SK-N-SH (cell line): Measurements from ENCODE around the gene CPNE4. TPM values are rescaled to one million over a fixed set of nuclear protein-coding genes. Genes with fewer than 3 reads are reported as not detected.

Experiments
- CTCF ChIA-PET: fragments of 300-600, 350-600 bp; formaldehyde crosslinking; extraction: SDS; loops from one replicate; lab custom pipeline; 2021; lab: Yijun Ruan, JAX
- POLR2A ChIA-PET: fragments of 350-600 bp; sonication (Branson Sonifier 250); formaldehyde crosslinking; extraction: SDS; loops from one replicate; lab custom pipeline; 2020; ENCODE audit warnings: antibody characterized with exemption, inconsistent platforms; lab: Yijun Ruan, JAX
- DNase-seq: peaks from one replicate; pipeline ENCODE4 v3.0.0; 2012
- H2AFZ ChIP-seq: fragments of 200-600 bp; sonication (generic); 2 replicates; pipeline ENCODE4 v1.8.1; 2016; ENCODE audit warnings: antibody characterized with exemption, mild to moderate bottlenecking, low read depth
- H3F3A ChIP-seq: fragments of 200-600 bp; sonication (generic); replicated peaks from 2 replicates; pipeline ENCODE3; 2016; ENCODE audit warnings: antibody characterized with exemption, mild to moderate bottlenecking; ENCODE audit not compliant: insufficient read depth
- H3K27ac ChIP-seq, 2 experiments: fragments of 200-500 bp in 1 of 2; fragments of 200-600 bp in 1 of 2; sonication (Bioruptor generic) in 1 of 2; sonication (generic), shearing (Covaris generic) in 1 of 2; 2 replicates each; pipeline versions ENCODE4 v1.5.1 to v1.6.1; 2014 to 2016; ENCODE audit warnings: low read depth in 2 of 2, inconsistent platforms in 1 of 2, low read length in 1 of 2, mild to moderate bottlenecking in 1 of 2, mixed read lengths in 1 of 2
- H3K27me3 ChIP-seq: fragments of 200-600 bp; sonication (generic), shearing (Covaris generic); 2 replicates; pipeline ENCODE4 v1.6.1; 2016; ENCODE audit warnings: mixed run types; ENCODE audit not compliant: insufficient read depth
- H3K36me3 ChIP-seq, 2 experiments: fragments of 200-500 bp in 1 of 2; fragments of 200-600 bp in 1 of 2; sonication (Bioruptor generic) in 1 of 2; sonication (generic) in 1 of 2; replicated peaks in 1 of 2; 2 replicates each; pipeline versions ENCODE3 to v1.5.1; 2014 to 2016; ENCODE audit warnings: low read length in 1 of 2, mild to moderate bottlenecking in 1 of 2; ENCODE audit not compliant: insufficient read depth in 2 of 2, control insufficient read depth in 1 of 2
- H3K4me1 ChIP-seq, 2 experiments: fragments of 200-500 bp in 1 of 2; fragments of 200-600 bp in 1 of 2; sonication (Bioruptor generic) in 1 of 2; sonication (generic), shearing (Covaris generic) in 1 of 2; 2 replicates each; pipeline versions ENCODE4 v1.5.1 to v1.6.1; 2014 to 2016; ENCODE audit warnings: low read depth in 1 of 2, low read length in 1 of 2, mixed run types in 1 of 2; ENCODE audit not compliant: insufficient read depth in 2 of 2, control insufficient read depth in 1 of 2
- H3K4me2 ChIP-seq: fragments of 200-600 bp; sonication (generic), shearing (Covaris generic); 2 replicates; pipeline ENCODE4 v1.6.1; 2017; ENCODE audit warnings: mixed run types
- H3K4me3 ChIP-seq, 2 experiments: fragments of 200-500 bp in 1 of 2; fragments of 200-600 bp in 1 of 2; sonication (Bioruptor generic) in 1 of 2; sonication (generic), shearing (Covaris generic) in 1 of 2; 2 replicates each; pipeline versions ENCODE4 v1.5.1 to v1.8.1; 2014 to 2016; ENCODE audit warnings: low read depth in 2 of 2, inconsistent platforms in 1 of 2, low read length in 1 of 2, mild to moderate bottlenecking in 1 of 2, mixed read lengths in 1 of 2, moderate library complexity in 1 of 2
- H3K79me2 ChIP-seq: fragments of 200-600 bp; sonication (generic); 2 replicates; pipeline ENCODE4 v1.8.1; 2017; ENCODE audit warnings: mild to moderate bottlenecking; ENCODE audit not compliant: insufficient read depth
- H3K9ac ChIP-seq: fragments of 200-600 bp; sonication (generic); 2 replicates; pipeline ENCODE4 v1.6.1; 2017; ENCODE audit warnings: mixed run types
- H3K9me2 ChIP-seq: fragments of 200-600 bp; sonication (generic); 2 replicates; pipeline ENCODE4 v1.6.1; 2017; ENCODE audit warnings: mixed run types
- H3K9me3 ChIP-seq: fragments of 200-600 bp; sonication (generic); 2 replicates; pipeline ENCODE4 v1.6.1; 2017; ENCODE audit warnings: mixed run types, mild to moderate bottlenecking, moderate library complexity
- H4K20me1 ChIP-seq: fragments of 200-600 bp; sonication (generic); 2 replicates; pipeline ENCODE4 v1.6.1; 2017; ENCODE audit warnings: mild to moderate bottlenecking, mixed run types; ENCODE audit not compliant: insufficient read depth
- CHD2 ChIP-seq: fragments of 150-350 bp; IDR thresholded peaks from 2 replicates; pipeline ENCODE4 v1.6.1; 2018; ENCODE audit warnings: low read length; ENCODE audit not compliant: partially characterized antibody
- CTCF ChIP-seq: fragments of 200-600 bp; sonication (generic); IDR thresholded peaks from 2 replicates; pipeline ENCODE4 v1.6.1; 2017; ENCODE audit warnings: antibody characterized with exemption, mild to moderate bottlenecking, moderate library complexity
- ELF1 ChIP-seq: IDR thresholded peaks from 2 replicates; pipeline ENCODE4 v1.4.0; 2012
- FOSL2 ChIP-seq: IDR thresholded peaks from 2 replicates; pipeline ENCODE4 v1.4.0; 2012; ENCODE audit warnings: low read depth, mild to moderate bottlenecking, moderate library complexity, borderline replicate concordance
- FOXJ3 ChIP-seq: sonication (generic); formaldehyde crosslinking; IDR thresholded peaks from 2 replicates; pipeline ENCODE4 v1.5.1; 2020; ENCODE audit warnings: mild to moderate bottlenecking, missing genetic modification reagents
- FOXM1 ChIP-seq: IDR thresholded peaks from 2 replicates; pipeline ENCODE4 v1.4.0; 2012; ENCODE audit warnings: low read depth, mild to moderate bottlenecking
- GABPA ChIP-seq: IDR thresholded peaks from 2 replicates; pipeline ENCODE4 v1.4.0; 2012; ENCODE audit warnings: low read depth, mild to moderate bottlenecking
- JUND ChIP-seq: IDR thresholded peaks from 2 replicates; pipeline ENCODE4 v1.4.0; 2012
- MEF2A ChIP-seq: IDR thresholded peaks from 2 replicates; pipeline ENCODE4 v1.4.0; 2012; ENCODE audit warnings: low read depth, borderline replicate concordance
- MXI1 ChIP-seq: IDR thresholded peaks from 2 replicates; pipeline ENCODE4 v1.6.1; 2012; ENCODE audit warnings: mild to moderate bottlenecking, low read depth, low read length, improper control_type of control experiment
- NRF1 ChIP-seq: IDR thresholded peaks from 2 replicates; pipeline ENCODE4 v1.6.1; 2012; ENCODE audit warnings: low read depth, mild to moderate bottlenecking, low read length
- POLR2AphosphoS5 ChIP-seq: IDR thresholded peaks from 2 replicates; pipeline ENCODE4 v1.6.1; 2012; ENCODE audit warnings: low read depth, low read length
- RAD21 ChIP-seq: IDR thresholded peaks from 2 replicates; pipeline ENCODE4 v1.6.1; 2012; ENCODE audit warnings: mild to moderate bottlenecking, low read length
- RFX5 ChIP-seq: IDR thresholded peaks from 2 replicates; pipeline ENCODE4 v1.6.1; 2012; ENCODE audit warnings: mild to moderate bottlenecking, improper control_type of control experiment, low read length
- RXRA ChIP-seq: IDR thresholded peaks from 2 replicates; pipeline ENCODE4 v1.4.0; 2012; ENCODE audit warnings: low read depth, mild to moderate bottlenecking, borderline replicate concordance
- SIN3A ChIP-seq: IDR thresholded peaks from 2 replicates; pipeline ENCODE4 v1.6.1; 2012; ENCODE audit warnings: low read depth, mild to moderate bottlenecking, low read length, moderate library complexity, borderline replicate concordance
- SMC3 ChIP-seq: IDR thresholded peaks from 2 replicates; pipeline ENCODE4 v1.6.1; 2012; ENCODE audit warnings: low read depth, low read length, improper control_type of control experiment
- TAF1 ChIP-seq: IDR thresholded peaks from 2 replicates; pipeline ENCODE4 v1.6.1; 2012; ENCODE audit warnings: low read depth, mild to moderate bottlenecking, low read length, moderate library complexity, borderline replicate concordance
- TCF12 ChIP-seq: IDR thresholded peaks from 2 replicates; pipeline ENCODE4 v1.4.0; 2012
- ZBTB33 ChIP-seq: IDR thresholded peaks from 2 replicates; pipeline ENCODE4 v1.4.0; 2012; ENCODE audit warnings: low read depth, borderline replicate concordance
- WGBS: methylation state at CpG from one replicate; pipeline ENCODE4 v1.1.6; 2017; ENCODE audit warnings: low lambda C conversion rate; 5-methylcytosine and 5-hydroxymethylcytosine counted together
- polyA plus RNA-seq, 3 experiments: library from polyadenylated mRNA; depleted of rRNA; stranded (reverse); fragments of >200 nt; gene quantifications; 2 replicates each; pipeline ENCODE4 v1.2.3, GENCODE V29; 2012
- TF ChIP-seq, protein P1 (sequence below): IDR thresholded peaks from 2 replicates; pipeline ENCODE4 v1.4.0; 2012; ENCODE audit warnings: low read depth

Gene CPNE4
- polyA plus RNA-seq, 1 of the 3 experiments (the other 2 are of a cell fraction) = not detected

DNA sequence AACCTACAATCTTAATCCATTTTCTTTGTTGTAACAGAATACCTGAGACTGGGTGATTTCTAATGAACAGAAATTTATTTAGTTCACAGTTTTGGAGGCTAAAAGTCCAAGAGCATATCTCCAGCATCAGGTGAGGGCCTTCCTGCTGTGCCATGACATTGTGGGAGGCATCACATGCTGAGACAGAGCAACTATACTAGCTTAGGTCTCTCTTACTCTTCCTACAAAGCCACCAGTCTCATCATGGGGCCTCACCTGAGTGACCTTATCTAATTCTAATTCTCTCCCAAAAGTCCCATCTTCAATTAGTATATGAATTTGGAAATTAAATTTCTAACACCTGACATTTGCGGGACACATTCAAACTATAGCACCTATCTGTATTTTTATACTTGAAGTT is 285.0 kb downstream of the CPNE4 start:
- no peak overlapping the region for H3K27ac ChIP-seq
- no peaks in the 10 kb centered on the region for H3K79me2 ChIP-seq
- ChIA-PET CTCF (no interaction called here), POLR2A (no interaction called here)
- no peaks in the 10 kb centered on the region for H4K20me1 ChIP-seq
- no peak for DNase-seq
- TF ChIP-seq, protein P1, sequence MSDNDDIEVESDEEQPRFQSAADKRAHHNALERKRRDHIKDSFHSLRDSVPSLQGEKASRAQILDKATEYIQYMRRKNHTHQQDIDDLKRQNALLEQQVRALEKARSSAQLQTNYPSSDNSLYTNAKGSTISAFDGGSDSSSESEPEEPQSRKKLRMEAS = no peak
- TF ChIP-seq FOSL2 (no peak), FOXM1 (no peak), MEF2A (no peak), MXI1 (no peak), TAF1 (no peak), RAD21 (no peak)
- H3K4me2 ChIP-seq = no peak overlapping the region
- H3K4me3 ChIP-seq = no peak overlapping the region; a peak in 1 of 4 replicates
- H3K27me3 ChIP-seq = no peaks in the 10 kb centered on the region
- no peaks in the 10 kb centered on the region for H3F3A ChIP-seq
- no peak overlapping the region for H3K9ac ChIP-seq
- H3K9me3 ChIP-seq = no peaks in the 10 kb centered on the region; the same call in 1 of the 2 replicates
- H3K9me2 ChIP-seq = no peaks in the 10 kb centered on the region
- WGBS = 70% methylated on average over 1 of the region's 1 CpG
- no peak overlapping the region for H2AFZ ChIP-seq
- no peaks in the 10 kb centered on the region; a peak in 1 of 4 replicates for H3K4me1 ChIP-seq
- H3K36me3 ChIP-seq = no peaks in the 10 kb centered on the region

GRCh38 chr3:131747466-131747865 is 287.3 kb downstream of the CPNE4 start:
- 22% methylated on average over 2 of the region's 2 CpGs for WGBS
- H3K27me3 ChIP-seq = no peaks in the 10 kb centered on the region
- no peaks in the 10 kb centered on the region; a peak in 1 of 4 replicates for H3K4me1 ChIP-seq
- no peak overlapping the region for H3K4me2 ChIP-seq
- H3K36me3 ChIP-seq = no peaks in the 10 kb centered on the region
- CTCF ChIA-PET = interaction anchor here (0.7 to 1.0 kb wide), 2 partner anchors 47 to 596 kb away, joined by 3 read pairs; no protein-coding TSS in a partner anchor
- H3K9me2 ChIP-seq = no peaks in the 10 kb centered on the region
- no peaks in the 10 kb centered on the region for H3K9me3 ChIP-seq
- POLR2A ChIA-PET = no interaction called here
- no peak overlapping the region for H3K4me3 ChIP-seq
- no peaks in the 10 kb centered on the region for H4K20me1 ChIP-seq
- H2AFZ ChIP-seq = no peak overlapping the region
- no peak for DNase-seq
- no peaks in the 10 kb centered on the region for H3K79me2 ChIP-seq
- TF ChIP-seq FOXJ3 (CRISPR knock-in tag) (no peak), MEF2A (no peak), ELF1 (no peak), FOXM1 (no peak)
- no peaks in the 10 kb centered on the region for H3F3A ChIP-seq
- no peak overlapping the region for H3K27ac ChIP-seq
- no peak overlapping the region for H3K9ac ChIP-seq

DNA sequence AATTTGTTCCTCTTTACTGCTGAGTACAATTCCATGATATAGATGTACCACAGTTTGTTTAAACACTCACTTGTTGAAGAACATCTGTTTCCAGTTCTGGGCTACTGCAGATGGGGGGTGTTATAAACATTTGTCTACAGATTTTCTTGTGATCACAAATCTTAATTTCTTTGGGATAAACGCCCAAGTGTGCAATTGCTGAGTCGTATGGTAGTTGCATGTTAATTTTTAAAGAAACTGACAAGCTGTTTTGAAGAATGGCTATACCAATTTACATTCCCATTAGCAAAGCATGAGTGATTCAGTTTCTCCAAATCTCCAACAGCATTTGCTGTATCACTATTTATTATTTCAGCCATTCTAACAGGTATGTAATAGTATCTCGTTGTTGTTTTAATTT is 290.0 kb downstream of the CPNE4 start:
- H3K9me2 ChIP-seq = no peaks in the 10 kb centered on the region
- CTCF ChIA-PET = interaction anchor here (0.9 to 1.4 kb wide), 3 partner anchors 11 to 24 kb away, joined by 3 read pairs; no protein-coding TSS in a partner anchor
- 11% methylated on average over 3 of the region's 3 CpGs for WGBS
- TF ChIP-seq RFX5 (no peak), ZBTB33 (no peak), RXRA (no peak), POLR2AphosphoS5 (no peak), CHD2 (no peak), TAF1 (no peak), GABPA (no peak), NRF1 (no peak), SIN3A (no peak), MXI1 (no peak), SMC3 (no peak), TCF12 (no peak), RAD21 (no peak), CTCF (no peak), FOXM1 (no peak), JUND (no peak)

More for the DNA sequence above, 290.0 kb downstream of the CPNE4 start:
- no peaks in the 10 kb centered on the region for H3K36me3 ChIP-seq
- no peaks in the 10 kb centered on the region for H3K9me3 ChIP-seq
- no peaks in the 10 kb centered on the region; a peak in 1 of 4 replicates for H3K4me1 ChIP-seq
- no peak overlapping the region for H3K9ac ChIP-seq
- DNase-seq = no peak
- H3K4me2 ChIP-seq = no peak overlapping the region
- H3F3A ChIP-seq = no peaks in the 10 kb centered on the region
- POLR2A ChIA-PET = no interaction called here
- no peaks in the 10 kb centered on the region for H4K20me1 ChIP-seq
- no peak overlapping the region for H3K27ac ChIP-seq
- H3K4me3 ChIP-seq = no peak overlapping the region
- H2AFZ ChIP-seq = no peak overlapping the region
- H3K79me2 ChIP-seq = no peaks in the 10 kb centered on the region
- H3K27me3 ChIP-seq = no peaks in the 10 kb centered on the region
